ENCODE data around the gene C2orf76. TPM values are rescaled to one million over a fixed set of nuclear protein-coding genes. Genes with fewer than 3 reads are reported as not detected.

C2orf76 gene
- total RNA-seq (2012; rRNA removed) (9.7 and 10.6 TPM in 2 replicates), polyA plus RNA-seq (2012; rRNA removed) (8.9 and 12.6 TPM in 2 replicates), Bru-seq, nascent RNA (percentile 56 among the genes with signal in this experiment), BruChase-seq, experiment 1, labeled RNA remaining after a 6-hour chase (percentile 63 among the genes with signal in this experiment), BruChase-seq, experiment 2, labeled RNA remaining after a 2-hour chase (percentile 59 among the genes with signal in this experiment)
- 1.6 and 2.5 TPM in 2 replicates for polyA plus RNA-seq (2012; cell fraction: cytosol; rRNA removed)
- 0.42 and 3.5 TPM in 2 replicates for polyA plus RNA-seq (2012; cell fraction: nucleus; rRNA removed; ENCODE audit: low replicate concordance)
- long read RNA-seq, partial matches to known transcripts, result 3 of 8 reads
- long read RNA-seq, other reads (novel, unspliced or antisense), result 1 of 8 reads

DNA sequence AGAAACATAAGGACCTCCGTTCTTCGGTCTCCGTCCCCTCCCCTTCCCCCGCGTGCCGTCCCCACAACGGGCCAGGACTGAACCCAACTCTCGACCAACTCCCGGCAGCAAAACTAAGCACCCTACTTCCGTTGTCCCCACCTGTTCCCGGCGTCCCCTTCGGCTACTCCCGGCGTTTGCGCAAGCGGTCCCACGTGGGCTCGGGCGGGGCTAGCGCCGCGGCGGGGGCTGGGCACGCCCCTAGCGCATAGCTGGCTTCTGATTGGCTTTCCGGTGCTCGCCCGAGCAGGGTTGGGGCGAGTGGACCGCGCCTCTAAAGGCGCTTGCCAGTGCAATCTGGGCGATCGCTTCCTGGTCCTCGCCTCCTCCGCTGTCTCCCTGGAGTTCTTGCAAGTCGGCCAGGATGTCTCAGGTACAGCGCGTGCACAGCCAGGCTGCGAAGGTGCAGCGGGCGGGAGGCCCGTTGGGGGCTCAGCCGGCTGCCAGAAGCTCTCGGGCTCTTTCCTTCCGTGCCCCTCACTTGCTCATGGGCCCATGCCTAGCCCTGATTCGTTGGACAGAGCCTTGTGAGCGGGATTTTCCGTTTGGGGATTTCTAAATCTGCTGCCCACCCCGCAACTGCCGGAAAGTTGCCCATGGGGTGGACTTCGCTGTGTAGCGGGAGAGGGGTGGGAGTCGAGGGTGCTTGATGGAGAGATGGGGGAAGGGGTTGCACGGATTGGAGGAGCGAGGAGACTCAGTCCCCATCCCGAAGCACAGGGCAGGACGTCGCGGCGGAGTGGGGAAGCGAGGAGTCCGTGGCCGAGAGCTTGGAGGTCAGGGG lies at the start of gene C2orf76, which contains the start of gene DBI:
TSS of gene C2orf76 (minus strand) at position 186 of the 823 bp plus-strand sequence. CDS start 26,875 bp downstream, outside the sequence.
TSS of gene DBI (plus strand) at position 329 of the 823 bp plus-strand sequence. CDS start at position 404, 75 bp downstream.
- peak within 1 kb of the TSS; percentile 71 for H3K9ac ChIP-seq (ENCODE audit: low read depth, low read length)
- H4K20me1 ChIP-seq (ENCODE audit: insufficient read depth, low read length), result peaks cover 14% of the 10 kb centered on the region; the same call in 1 of the 2 replicates
- peak within 1 kb of the TSS; percentile 20 for H3K18ac ChIP-seq (ENCODE audit: low read depth, low read length)
- no peaks in the 10 kb centered on the region for H3K9me3 ChIP-seq (ENCODE audit: control insufficient read depth, insufficient read depth, low read length)
- peaks cover 38 to 51% of the 10 kb centered on the region in 2 experiments for H3K79me1 ChIP-seq (ENCODE audit: low read depth in 1 of 2, low read length in 2 of 2)
- ChIA-PET CTCF (no interaction called here), POLR2A (ENCODE audit: unreplicated experiment) (interaction anchor here (0.5 to 0.6 kb wide), 3 partner anchors 14 to 275 kb away, joined by 4 to 8 read pairs (median 5); no protein-coding TSS in a partner anchor)
- H3K9me1 ChIP-seq (ENCODE audit: insufficient read depth, low read length), result peaks cover 13% of the 10 kb centered on the region; the same call in 1 of the 2 replicates
- no peaks in the 10 kb centered on the region for H3K27me3 ChIP-seq (ENCODE audit: control insufficient read depth, insufficient read depth, low read length)
- peak within 1 kb of the TSS; percentile 83 for H3K4ac ChIP-seq (ENCODE audit: low read depth, low read length)
- no peak within 1 kb of the TSS for H2BK15ac ChIP-seq (ENCODE audit: low read depth, low read length)
- peak within 1 kb of the TSS; percentile 94 for H2AK9ac ChIP-seq (replicated peaks; ENCODE audit: low read depth, low read length, poor library complexity)
- peaks cover 23% of the 10 kb centered on the region for H3K36me3 ChIP-seq (ENCODE audit: control insufficient read depth, insufficient read depth, low read length)
- 0% methylated on average over 28 of the region's 65 CpGs; no CpG with 5 or more reads in 1 of the 2 experiments for WGBS, 2 experiments (ENCODE audit: extremely low coverage in 2 of 2, insufficient read length in 1 of 2)
- peak within 1 kb of the TSS; percentile 59 for H3K4me3 ChIP-seq (ENCODE audit: insufficient read depth, low read depth, low read length)
- peak; percentile 98 for ATAC-seq (ENCODE audit: low read depth)
- H4K5ac ChIP-seq (ENCODE audit: low read depth, low read length), result peak within 1 kb of the TSS; percentile 78
- in situ Hi-C loops (cut with MboI; ENCODE audit: low sequenced_read_pairs), result no loop called here
- no TSS peak for BruUV-seq (replicated peaks)
- H2BK120ac ChIP-seq (ENCODE audit: low read depth, low read length), result peak within 1 kb of the TSS; percentile 60; the same call in 1 of the 2 replicates
- H3K4me2 ChIP-seq (ENCODE audit: low read depth, low read length), result peak within 1 kb of the TSS; percentile 83
- peak within 1 kb of the TSS; percentile 58 for H3K27ac ChIP-seq (ENCODE audit: insufficient read depth, low read length)
- peak within 1 kb of the TSS; percentile 90 to 94 for H4K8ac ChIP-seq (ENCODE audit: low read depth in 2 of 2, low read length in 2 of 2)
- peak within 1 kb of the TSS; percentile 83; the same call in 1 of the 2 replicates for H3K23ac ChIP-seq (ENCODE audit: low read depth, low read length)
- intact Hi-C loops (cut with micrococcal nuclease), result loop anchor here (5.0 kb wide), 1 partner anchor 145 kb away; the partner anchor contains the start of gene STEAP3
- DNase-seq, result peak; percentile 93
- dilution Hi-C loops (cut with HindIII; ENCODE audit: low sequenced_read_pairs, unreplicated experiment), result no loop called here
- H2AFZ ChIP-seq (replicated peaks; ENCODE audit: low read length, poor library complexity), result peak within 1 kb of the TSS; percentile 98
- peak within 1 kb of the TSS; percentile 89 for H3K14ac ChIP-seq (replicated peaks; ENCODE audit: low read depth, low read length)
- H4K91ac ChIP-seq (ENCODE audit: insufficient read depth, low read depth, low read length), result peak within 1 kb of the TSS; percentile 67
- peaks cover 8% of the 10 kb centered on the region for H3K4me1 ChIP-seq (ENCODE audit: control insufficient read depth, insufficient read depth, low read length)
- no peak within 1 kb of the TSS for H2BK20ac ChIP-seq (ENCODE audit: low read depth, low read length)
- H3K56ac ChIP-seq (ENCODE audit: extremely low read depth, insufficient read depth, low read length), result peak within 1 kb of the TSS; percentile 50; the same call in 1 of the 2 replicates
- H2AK5ac ChIP-seq (ENCODE audit: low read depth, low read length), result peak within 1 kb of the TSS; percentile 37
- H2BK5ac ChIP-seq (ENCODE audit: low read depth, low read length, poor library complexity, severe bottlenecking), result peak within 1 kb of the TSS; percentile 47
- TF ChIP-seq, protein P1, sequence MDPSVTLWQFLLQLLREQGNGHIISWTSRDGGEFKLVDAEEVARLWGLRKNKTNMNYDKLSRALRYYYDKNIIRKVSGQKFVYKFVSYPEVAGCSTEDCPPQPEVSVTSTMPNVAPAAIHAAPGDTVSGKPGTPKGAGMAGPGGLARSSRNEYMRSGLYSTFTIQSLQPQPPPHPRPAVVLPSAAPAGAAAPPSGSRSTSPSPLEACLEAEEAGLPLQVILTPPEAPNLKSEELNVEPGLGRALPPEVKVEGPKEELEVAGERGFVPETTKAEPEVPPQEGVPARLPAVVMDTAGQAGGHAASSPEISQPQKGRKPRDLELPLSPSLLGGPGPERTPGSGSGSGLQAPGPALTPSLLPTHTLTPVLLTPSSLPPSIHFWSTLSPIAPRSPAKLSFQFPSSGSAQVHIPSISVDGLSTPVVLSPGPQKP (IDR thresholded peaks at IDR 0.05; ENCODE audit: borderline replicate concordance, low read depth, low read length), result no peak
- TF ChIP-seq NFE2L2 (IDR thresholded peaks at IDR 0.05; ENCODE audit: low read depth, low read length) (no peak), MAFK (IDR thresholded peaks at IDR 0.05; ENCODE audit: low read depth, low read length) (no peak), FOS (IDR thresholded peaks at IDR 0.05; ENCODE audit: low read depth, low read length) (no peak), RFX5 (IDR thresholded peaks at IDR 0.05; ENCODE audit: low read depth, low read length) (no peak), RCOR1 (IDR thresholded peaks at IDR 0.05; ENCODE audit: insufficient replicate concordance, low read length) (no peak), MXI1 (IDR thresholded peaks at IDR 0.05; ENCODE audit: borderline replicate concordance, low read depth, low read length) (peak; percentile 53; the same call in 1 of the 2 replicates), CEBPB (IDR thresholded peaks at IDR 0.05; ENCODE audit: low read depth, low read length) (peak; percentile 100), MAZ (IDR thresholded peaks at IDR 0.05; ENCODE audit: borderline replicate concordance, low read depth, low read length) (peak; percentile 98), RAD21 (IDR thresholded peaks at IDR 0.05; ENCODE audit: low read length) (no peak)
- TF ChIP-seq, protein P2, sequence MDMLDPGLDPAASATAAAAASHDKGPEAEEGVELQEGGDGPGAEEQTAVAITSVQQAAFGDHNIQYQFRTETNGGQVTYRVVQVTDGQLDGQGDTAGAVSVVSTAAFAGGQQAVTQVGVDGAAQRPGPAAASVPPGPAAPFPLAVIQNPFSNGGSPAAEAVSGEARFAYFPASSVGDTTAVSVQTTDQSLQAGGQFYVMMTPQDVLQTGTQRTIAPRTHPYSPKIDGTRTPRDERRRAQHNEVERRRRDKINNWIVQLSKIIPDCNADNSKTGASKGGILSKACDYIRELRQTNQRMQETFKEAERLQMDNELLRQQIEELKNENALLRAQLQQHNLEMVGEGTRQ (IDR thresholded peaks at IDR 0.05; ENCODE audit: low read depth, low read length), result peak; percentile 96
